Activated CD8-positive, alpha-beta T cell treated with anti-CD3 and anti-CD28 coated beads for 36 hours (primary cell): ENCODE measurements around the gene LSS. TPM values are rescaled to one million over a fixed set of nuclear protein-coding genes. Genes with fewer than 3 reads are reported as not detected.

Experiments used
- ATAC-seq: fragments of 200-7000 bp; cut with Tn5 transposase; one replicate; pipeline ENCODE4 v1.10.0; 2021; ENCODE audit warnings: mild to moderate bottlenecking, moderate library complexity
- CTCF ChIA-PET: fragments of 350-600 bp; sonication (Branson Sonifier 250); formaldehyde crosslinking; loops from one replicate; lab custom pipeline; 2021; ENCODE audit warnings: antibody characterized with exemption; lab: Charles Lee
- POLR2A ChIA-PET: fragments of 350-600 bp; sonication (Branson Sonifier 250); formaldehyde crosslinking; loops from one replicate; lab custom pipeline; 2021; ENCODE audit warnings: antibody characterized with exemption; lab: Charles Lee
- DNase-seq: peaks from one replicate; pipeline ENCODE4 v3.0.0-alpha.2; 2020
- H3K27ac Mint-ChIP-seq: one replicate; pipeline ENCODE4 v1.8.0; 2021; ENCODE audit warnings: mild to moderate bottlenecking, mixed read lengths
- H3K27me3 Mint-ChIP-seq: one replicate; pipeline ENCODE4 v1.8.0; 2021; ENCODE audit warnings: mixed read lengths
- H3K36me3 Mint-ChIP-seq: one replicate; pipeline ENCODE4 v1.8.0; 2021; ENCODE audit warnings: low read depth, mixed read lengths
- H3K4me1 Mint-ChIP-seq: one replicate; pipeline ENCODE4 v1.8.0; 2021; ENCODE audit warnings: low read depth, mixed read lengths
- H3K4me3 Mint-ChIP-seq: one replicate; pipeline ENCODE4 v1.8.0; 2021; ENCODE audit warnings: mild to moderate bottlenecking, moderate library complexity, mixed read lengths
- H3K9me3 Mint-ChIP-seq: one replicate; pipeline ENCODE4 v1.8.0; 2021; ENCODE audit warnings: mixed read lengths
- CTCF ChIP-seq: fragments of 200-600 bp; IDR thresholded peaks from one replicate; pipeline ENCODE4 v1.8.0; 2022; ENCODE audit warnings: antibody characterized with exemption, mild to moderate bottlenecking
- intact Hi-C: fragments of 100-400 bp; cut with micrococcal nuclease; formaldehyde crosslinking; loops from one replicate; pipeline ENCODE4 v1.10.0; 2022
- total RNA-seq, 2 experiments: library from RNA; stranded (reverse); gene quantifications; one replicate each; pipeline ENCODE4 v1.2.3, GENCODE V29; 2021

The LSS gene
- total RNA-seq, result 10 to 100 TPM; 20.3 to 20.4 TPM

GRCh38 chr21:46228345-46229051, at the start of gene LSS:
Gene LSS, minus strand, starts transcription at chr21:46228774. Its CDS starts 29 bp downstream, at chr21:46228745.
- TF ChIP-seq CTCF, result no peak
- H3K27ac Mint-ChIP-seq, result peak within 1 kb of the TSS; percentile 97
- CTCF ChIA-PET, result interaction anchor here (1.8 kb wide), 1 partner anchor 85 kb away, joined by 6 read pairs; no protein-coding TSS in a partner anchor
- peaks cover 38% of the 10 kb centered on the region for H3K4me1 Mint-ChIP-seq
- intact Hi-C loops, result no loop called here
- H3K4me3 Mint-ChIP-seq, result peak within 1 kb of the TSS; percentile 76
- ATAC-seq, result peak; percentile 95
- no peaks in the 10 kb centered on the region for H3K27me3 Mint-ChIP-seq
- H3K36me3 Mint-ChIP-seq, result peaks cover 35% of the 10 kb centered on the region
- POLR2A ChIA-PET, result interaction anchor here (1.1 to 1.3 kb wide), 2 partner anchors 9 to 72 kb away, joined by 3 read pairs; no protein-coding TSS in a partner anchor
- no peaks in the 10 kb centered on the region for H3K9me3 Mint-ChIP-seq
- peak; percentile 97 for DNase-seq

- no peak overlapping the region for H3K27ac Mint-ChIP-seq
- peaks cover 46% of the 10 kb centered on the region for H3K36me3 Mint-ChIP-seq
- H3K4me3 Mint-ChIP-seq, result no peak overlapping the region
- no peak for ATAC-seq
- ChIA-PET CTCF (interaction anchor here (0.9 kb wide), 1 partner anchor 10 kb away, joined by 3 read pairs; the partner anchor contains the start of gene MCM3AP), POLR2A (no interaction called here)
- no peak for DNase-seq
- no peaks in the 10 kb centered on the region for H3K9me3 Mint-ChIP-seq
- TF ChIP-seq CTCF, result no peak
- intact Hi-C loops, result no loop called here
- H3K27me3 Mint-ChIP-seq, result no peaks in the 10 kb centered on the region
- H3K4me1 Mint-ChIP-seq, result no peaks in the 10 kb centered on the region
These were observed 46.3 kb upstream of the LSS start for GRCh38 chr21:46274797-46275390.

GRCh38 chr21:46273341-46273740, 44.8 kb upstream of the LSS start:
- ATAC-seq (no peak), DNase-seq (no peak)
- CTCF ChIA-PET, result no interaction called here
- Mint-ChIP-seq H3K4me1 (no peaks in the 10 kb centered on the region), H3K36me3 (peaks cover 39% of the 10 kb centered on the region), H3K27me3 (no peaks in the 10 kb centered on the region), H3K4me3 (no peak overlapping the region), H3K27ac (no peak overlapping the region), H3K9me3 (no peaks in the 10 kb centered on the region)
- intact Hi-C loops, result no loop called here
- no peak for TF ChIP-seq CTCF
- POLR2A ChIA-PET, result no interaction called here

GRCh38 chr21:46269466-46269865, 40.9 kb upstream of the LSS start:
- no peaks in the 10 kb centered on the region for H3K9me3 Mint-ChIP-seq
- H3K4me1 Mint-ChIP-seq, result no peaks in the 10 kb centered on the region
- intact Hi-C loops, result no loop called here
- H3K36me3 Mint-ChIP-seq, result peaks cover 49% of the 10 kb centered on the region
- ATAC-seq (no peak), DNase-seq (no peak)
- ChIA-PET POLR2A (no interaction called here), CTCF (no interaction called here)
- TF ChIP-seq CTCF, result no peak
- H3K27ac Mint-ChIP-seq, result no peak overlapping the region
- no peak overlapping the region for H3K4me3 Mint-ChIP-seq
- no peaks in the 10 kb centered on the region for H3K27me3 Mint-ChIP-seq

DNA sequence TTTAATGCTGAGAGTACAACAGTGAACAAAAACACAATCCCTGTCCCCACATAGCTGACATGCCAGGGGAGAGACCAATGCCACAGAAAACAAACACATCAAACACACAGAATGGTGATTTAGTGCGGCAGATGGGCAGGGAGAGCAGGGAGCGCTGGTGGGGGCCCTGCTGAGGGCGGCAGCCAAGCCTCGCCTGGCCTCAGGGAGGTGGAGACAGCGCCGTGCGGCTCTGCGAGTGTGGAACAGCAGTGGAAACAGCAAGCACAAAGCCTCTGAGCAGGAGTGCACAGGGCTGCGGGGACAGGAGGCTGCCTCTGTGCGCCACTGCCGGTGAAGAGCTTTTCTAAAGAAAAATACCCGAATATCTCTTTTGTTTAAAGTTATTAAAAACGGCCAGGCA, 39.8 kb upstream of the LSS start:
- DNase-seq (no peak), ATAC-seq (no peak)
- peaks cover 48% of the 10 kb centered on the region for H3K36me3 Mint-ChIP-seq
- no peaks in the 10 kb centered on the region for H3K4me1 Mint-ChIP-seq
- no peak for TF ChIP-seq CTCF
- H3K9me3 Mint-ChIP-seq, result no peaks in the 10 kb centered on the region
- intact Hi-C loops, result no loop called here
- no peak overlapping the region for H3K27ac Mint-ChIP-seq
- ChIA-PET CTCF (no interaction called here), POLR2A (no interaction called here)
- H3K4me3 Mint-ChIP-seq, result no peak overlapping the region
- H3K27me3 Mint-ChIP-seq, result no peaks in the 10 kb centered on the region
